Lower leg skin (tissue), 4 donors: ENCODE data around the gene SIRT2. TPM values are rescaled to one million over a fixed set of nuclear protein-coding genes. Genes with fewer than 3 reads are reported as not detected.

Experiments used
- DNase-seq, 2 donors: peaks; one replicate each; pipeline ENCODE4 v3.0.0-alpha.2; 2019; ENCODE audit warnings: low spot score in 2 of 2
- H3K4me3 ChIP-seq: fragments of 200-600 bp; sonication (generic); 2 replicates; pipeline ENCODE4 v1.5.1; 2017; ENCODE audit warnings: mild to moderate bottlenecking, low read depth; ENCODE audit not compliant: poor library complexity, severe bottlenecking
- CTCF ChIP-seq, 3 donors: fragments of 450-650 bp; IDR thresholded peaks; one replicate each; pipeline ENCODE4 v1.5.1; 2016; ENCODE audit warnings: antibody characterized with exemption in 3 of 3, mild to moderate bottlenecking in 3 of 3, moderate library complexity in 2 of 3
- POLR2A ChIP-seq, 2 donors: fragments of 450-650 bp; IDR thresholded peaks; one replicate each; pipeline ENCODE4 v1.6.1; 2016 to 2017; ENCODE audit warnings: antibody characterized with exemption in 2 of 2, mild to moderate bottlenecking in 1 of 2, moderate library complexity in 1 of 2
- WGBS, 2 donors: methylation state at CpG; one replicate each; pipeline ENCODE4 v1.1.5; 2018; 5-methylcytosine and 5-hydroxymethylcytosine counted together
- intact Hi-C: fragments of 100-400 bp; cut with DNase I; formaldehyde crosslinking; loops from one replicate; pipeline ENCODE4 v1.15.0; 2023; ENCODE audit warnings: low total_unique reads
- total RNA-seq, 4 donors: library from RNA; depleted of rRNA; stranded (reverse); fragments of >200 nt; gene quantifications; one replicate each; pipeline ENCODE4 v1.1.0, GENCODE V29; 2016

SIRT2 gene
- total RNA-seq, 4 donors from 2014 or later: 84.6 to 119 (median 101) TPM

- no peak for TF ChIP-seq CTCF (IDR thresholded peaks at IDR 0.05)
- 0 to 1% methylated on average over 38 to 40 of the region's 40 CpGs for WGBS, 2 donors
- peak; percentile 99 to 100 for DNase-seq
- peak within 1 kb of the TSS; percentile 66 for H3K4me3 ChIP-seq
- intact Hi-C loops: no loop called here
Measured at GRCh38 chr19:38930776-38931520, 31.5 kb upstream of the SIRT2 start, which contains the start of gene MRPS12. MRPS12 (plus strand) TSS chr19:38930944; CDS start chr19:38931295, 351 bp downstream.

DNA sequence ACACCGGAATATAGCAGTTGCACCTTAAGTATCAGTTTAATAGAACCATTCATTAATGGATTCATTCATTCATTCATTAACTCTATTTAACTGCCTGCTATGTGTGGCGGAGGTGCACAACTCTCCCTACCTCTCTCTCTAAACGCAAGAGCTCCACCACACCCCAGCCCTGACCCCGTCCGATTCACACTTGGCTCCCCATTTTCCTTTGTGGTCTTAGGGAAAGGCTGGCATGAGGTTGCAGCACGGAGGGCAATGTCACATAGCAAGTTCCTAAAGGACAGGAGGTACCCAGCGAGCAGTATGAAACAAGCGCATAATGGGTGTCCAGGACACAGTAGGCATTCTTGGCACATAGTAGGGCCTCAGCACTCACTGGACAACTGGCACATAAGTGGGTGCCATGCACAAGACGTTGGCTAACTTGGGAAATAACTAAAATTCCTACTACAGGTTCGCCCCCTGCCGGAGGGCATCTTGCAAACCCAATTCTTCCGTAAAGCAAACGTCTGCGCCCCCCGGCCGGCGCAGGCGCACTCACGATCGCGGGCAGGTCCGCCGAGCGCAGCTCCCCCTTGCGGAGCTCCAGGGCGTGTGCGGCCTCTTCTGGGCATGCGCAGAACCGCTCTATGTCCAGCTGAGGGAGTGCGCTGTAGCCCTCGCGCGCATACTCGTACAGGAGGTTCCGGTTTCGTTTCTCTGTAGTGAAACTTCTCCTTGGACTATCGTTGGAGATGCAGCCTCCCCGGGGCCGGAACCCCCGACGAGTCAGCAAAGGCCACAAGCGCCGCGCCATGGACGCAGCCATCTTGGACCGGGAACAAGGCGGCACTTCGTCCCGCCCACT, 30.7 kb upstream of the SIRT2 start, which contains the start of gene SARS2:
Gene SARS2 (minus strand): TSS at position 835 of the 847 bp plus-strand sequence. CDS start 27 bp downstream, at position 808.
- peak; percentile 88 to 98 for DNase-seq
- peak in 1 of 3 donors; percentile 96 for TF ChIP-seq CTCF (IDR thresholded peaks at IDR 0.05)
- no peak for TF ChIP-seq POLR2A (IDR thresholded peaks at IDR 0.05)
- H3K4me3 ChIP-seq: peak within 1 kb of the TSS; percentile 66
- intact Hi-C loops: loop anchor here (10.0 kb wide), 1 partner anchor 205 kb away; no protein-coding TSS in a partner anchor
- WGBS, 2 donors: 2% methylated on average over 41 to 49 of the region's 49 CpGs

DNA sequence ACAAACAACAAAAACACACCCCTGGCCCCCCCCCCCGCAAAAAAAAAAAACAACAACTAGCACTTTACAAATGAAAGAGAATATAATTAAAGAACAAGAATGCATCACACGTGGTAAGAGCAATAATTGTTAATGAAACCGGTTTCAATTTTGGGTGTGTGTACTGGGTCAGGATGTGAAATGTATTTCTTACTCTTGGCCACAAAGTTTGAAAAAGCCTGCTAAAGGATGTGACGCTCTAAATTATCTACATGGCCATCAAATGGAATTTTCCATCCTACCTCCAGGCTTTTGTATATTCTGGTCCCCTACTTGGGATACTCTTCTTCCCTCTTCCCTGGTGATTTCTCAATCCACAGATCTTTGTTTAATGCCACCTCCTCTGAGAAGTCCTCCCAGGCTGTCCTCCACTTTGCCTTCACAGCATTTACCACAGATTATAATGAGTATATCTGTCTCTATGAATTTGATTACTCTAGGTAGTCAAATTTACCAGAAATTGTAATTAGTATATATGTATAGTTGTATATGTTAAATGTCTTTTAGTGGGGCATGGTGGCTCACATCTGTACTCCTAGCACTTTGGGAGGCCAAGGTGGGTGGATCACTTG, 29.1 kb upstream of the SIRT2 start:
- DNase-seq: no peak
- WGBS, 2 donors: 70 to 77% methylated on average over 4 of the region's 4 CpGs
- intact Hi-C loops: loop anchor here (10.0 kb wide), 1 partner anchor 204 kb away; no protein-coding TSS in a partner anchor
- TF ChIP-seq POLR2A (IDR thresholded peaks at IDR 0.05) (no peak), CTCF (IDR thresholded peaks at IDR 0.05) (no peak)
- H3K4me3 ChIP-seq: no peak overlapping the region

DNA sequence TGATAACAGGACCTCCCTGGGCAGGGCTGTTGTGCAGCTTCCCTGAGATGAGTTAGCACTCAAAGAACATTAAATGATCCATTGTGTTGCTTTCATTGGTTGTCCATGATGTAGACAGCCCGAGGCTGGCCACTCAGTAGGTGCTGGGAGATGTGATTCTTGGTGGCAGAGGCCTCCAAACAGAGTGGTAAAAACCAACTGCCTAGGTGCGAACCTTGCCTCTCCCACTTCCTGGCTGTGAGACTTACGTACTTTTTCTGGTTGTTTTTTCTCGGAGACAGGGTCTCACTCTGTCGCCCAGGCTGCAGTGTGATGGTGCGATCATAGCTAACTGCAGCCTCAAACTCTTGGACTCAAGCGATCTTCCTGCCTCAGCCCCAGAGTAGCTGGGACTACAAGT, 25.0 kb upstream of the SIRT2 start:
- H3K4me3 ChIP-seq: no peak overlapping the region
- TF ChIP-seq CTCF (IDR thresholded peaks at IDR 0.05) (no peak), POLR2A (IDR thresholded peaks at IDR 0.05) (no peak)
- intact Hi-C loops: loop anchor here (10.0 kb wide), 1 partner anchor 200 kb away; no protein-coding TSS in a partner anchor
- DNase-seq: no peak
- WGBS, 2 donors: 96 to 97% methylated on average over 7 of the region's 7 CpGs

- no peak overlapping the region for H3K4me3 ChIP-seq
- no peak for TF ChIP-seq CTCF (IDR thresholded peaks at IDR 0.05)
- no peak for TF ChIP-seq POLR2A (IDR thresholded peaks at IDR 0.05)
- no peak for DNase-seq
- 93% methylated on average over 5 of the region's 5 CpGs for WGBS, 2 donors
- intact Hi-C loops: loop anchor here (10.0 kb wide), 1 partner anchor 198 kb away; no protein-coding TSS in a partner anchor
Measured at GRCh38 chr19:38922482-38922881, 23.1 kb upstream of the SIRT2 start.
